ENCODE results near the gene TMEM141.
"Not testable (repeated sequence)": the region's sequence is repeated elsewhere in the genome, so short reads cannot be mapped to it uniquely, and the experiment has no call there.

The TMEM141 gene

GRCh38 chr9:136776947-136777346 is 14.2 kb upstream of the TMEM141 start:
- Histone ChIP-seq H2AFZ (ENCODE audit: low read length, unreplicated experiment) (no peak overlapping the region), H3K79me2 (ENCODE audit: control insufficient read depth, insufficient read depth, low read length, unreplicated experiment) (no peaks in the 10 kb centered on the region), H3K27me3 (ENCODE audit: insufficient read depth, low read length) (peaks cover 36% of the 10 kb centered on the region), H3K4me1 (ENCODE audit: control insufficient read depth, insufficient read depth, low read length, unreplicated experiment) (no peaks in the 10 kb centered on the region), H3K4me3 (ENCODE audit: low read depth, low read length) (no peak overlapping the region), H3K27ac (ENCODE audit: low read depth, low read length) (no peak overlapping the region), H3K36me3 (ENCODE audit: insufficient read depth, low read length) (no peaks in the 10 kb centered on the region)

- H3K4me1 ChIP-seq (ENCODE audit: control insufficient read depth, insufficient read depth, low read length, unreplicated experiment), result no peaks in the 10 kb centered on the region
- no peak overlapping the region for H3K27ac ChIP-seq (ENCODE audit: low read depth, low read length)
- H3K27me3 ChIP-seq (ENCODE audit: insufficient read depth, low read length), result peaks cover 36% of the 10 kb centered on the region
- no peaks in the 10 kb centered on the region for H3K36me3 ChIP-seq (ENCODE audit: insufficient read depth, low read length)
- no peak overlapping the region for H3K4me3 ChIP-seq (ENCODE audit: low read depth, low read length)
- H2AFZ ChIP-seq (ENCODE audit: low read length, unreplicated experiment), result no peak overlapping the region
- no peaks in the 10 kb centered on the region for H3K79me2 ChIP-seq (ENCODE audit: control insufficient read depth, insufficient read depth, low read length, unreplicated experiment)
Observed at GRCh38 chr9:136777359-136777758, 13.8 kb upstream of the TMEM141 start.

GRCh38 chr9:136779808-136780207 is 11.3 kb upstream of the TMEM141 start:
- Histone ChIP-seq H3K79me2 (ENCODE audit: control insufficient read depth, insufficient read depth, low read length, unreplicated experiment) (no peaks in the 10 kb centered on the region), H3K36me3 (ENCODE audit: insufficient read depth, low read length) (no peaks in the 10 kb centered on the region), H3K27ac (ENCODE audit: low read depth, low read length) (no peak overlapping the region), H3K4me3 (ENCODE audit: low read depth, low read length) (no peak overlapping the region), H2AFZ (ENCODE audit: low read length, unreplicated experiment) (no peak overlapping the region), H3K27me3 (ENCODE audit: insufficient read depth, low read length) (peaks cover 36% of the 10 kb centered on the region), H3K4me1 (ENCODE audit: control insufficient read depth, insufficient read depth, low read length, unreplicated experiment) (no peaks in the 10 kb centered on the region)

GRCh38 chr9:136782452-136782851 is 8.7 kb upstream of the TMEM141 start:
- no peaks in the 10 kb centered on the region for H3K4me1 ChIP-seq (ENCODE audit: control insufficient read depth, insufficient read depth, low read length, unreplicated experiment)
- H3K79me2 ChIP-seq (ENCODE audit: control insufficient read depth, insufficient read depth, low read length, unreplicated experiment), result no peaks in the 10 kb centered on the region
- H3K4me3 ChIP-seq (ENCODE audit: low read depth, low read length), result no peak overlapping the region
- no peaks in the 10 kb centered on the region for H3K36me3 ChIP-seq (ENCODE audit: insufficient read depth, low read length)
- H3K27ac ChIP-seq (ENCODE audit: low read depth, low read length), result no peak overlapping the region
- H2AFZ ChIP-seq (ENCODE audit: low read length, unreplicated experiment), result no peak overlapping the region
- H3K27me3 ChIP-seq (ENCODE audit: insufficient read depth, low read length), result peaks cover 27% of the 10 kb centered on the region

- H3K27ac ChIP-seq (ENCODE audit: low read depth, low read length), result no peak overlapping the region
- no peaks in the 10 kb centered on the region for H3K36me3 ChIP-seq (ENCODE audit: insufficient read depth, low read length)
- no peaks in the 10 kb centered on the region for H3K79me2 ChIP-seq (ENCODE audit: control insufficient read depth, insufficient read depth, low read length, unreplicated experiment)
- no peak overlapping the region for H2AFZ ChIP-seq (ENCODE audit: low read length, unreplicated experiment)
- H3K4me1 ChIP-seq (ENCODE audit: control insufficient read depth, insufficient read depth, low read length, unreplicated experiment), result peaks cover 4% of the 10 kb centered on the region
- no peak overlapping the region for H3K4me3 ChIP-seq (ENCODE audit: low read depth, low read length)
- peaks cover 8% of the 10 kb centered on the region; the same call in 1 of the 2 replicates for H3K27me3 ChIP-seq (ENCODE audit: insufficient read depth, low read length)
Observed at GRCh38 chr9:136784249-136784996, 6.7 kb upstream of the TMEM141 start.

- Histone ChIP-seq H3K4me3 (ENCODE audit: low read depth, low read length) (no peak overlapping the region), H3K27me3 (ENCODE audit: insufficient read depth, low read length) (0 out of 2 replicates have a peak, but pooled peaks cover 2% of the 10 kb centered on the region), H3K79me2 (ENCODE audit: control insufficient read depth, insufficient read depth, low read length, unreplicated experiment) (no peaks in the 10 kb centered on the region), H3K36me3 (ENCODE audit: insufficient read depth, low read length) (no peaks in the 10 kb centered on the region), H3K4me1 (ENCODE audit: control insufficient read depth, insufficient read depth, low read length, unreplicated experiment) (peaks cover 4% of the 10 kb centered on the region), H3K27ac (ENCODE audit: low read depth, low read length) (no peak overlapping the region), H2AFZ (ENCODE audit: low read length, unreplicated experiment) (no peak overlapping the region)
Observed at GRCh38 chr9:136784997-136785361, 6.2 kb upstream of the TMEM141 start.

- H3K4me1 ChIP-seq (ENCODE audit: control insufficient read depth, insufficient read depth, low read length, unreplicated experiment); H2AFZ ChIP-seq (ENCODE audit: low read length, unreplicated experiment); H3K27ac ChIP-seq (ENCODE audit: low read depth, low read length); H3K79me2 ChIP-seq (ENCODE audit: control insufficient read depth, insufficient read depth, low read length, unreplicated experiment); H3K36me3 ChIP-seq (ENCODE audit: insufficient read depth, low read length); H3K4me3 ChIP-seq (ENCODE audit: low read depth, low read length); H3K27me3 ChIP-seq (ENCODE audit: insufficient read depth, low read length): not testable (repeated sequence)
Observed at GRCh38 chr9:136785565-136786355, 5.4 kb upstream of the TMEM141 start.

- Histone ChIP-seq H3K4me1 (ENCODE audit: control insufficient read depth, insufficient read depth, low read length, unreplicated experiment) (peaks cover 9% of the 10 kb centered on the region), H3K27ac (ENCODE audit: low read depth, low read length) (no peak overlapping the region), H2AFZ (ENCODE audit: low read length, unreplicated experiment) (no peak overlapping the region)
Observed at GRCh38 chr9:136786451-136786850, 4.7 kb upstream of the TMEM141 start.

GRCh38 chr9:136786983-136787382 is 4.2 kb upstream of the TMEM141 start:
- not testable (repeated sequence) for H3K4me3 ChIP-seq (ENCODE audit: low read depth, low read length); H3K79me2 ChIP-seq (ENCODE audit: control insufficient read depth, insufficient read depth, low read length, unreplicated experiment); H3K27ac ChIP-seq (ENCODE audit: low read depth, low read length); H3K27me3 ChIP-seq (ENCODE audit: insufficient read depth, low read length); H2AFZ ChIP-seq (ENCODE audit: low read length, unreplicated experiment); H3K36me3 ChIP-seq (ENCODE audit: insufficient read depth, low read length)
- peaks cover 10% of the 10 kb centered on the region for H3K4me1 ChIP-seq (ENCODE audit: control insufficient read depth, insufficient read depth, low read length, unreplicated experiment)

More at GRCh38 chr9:136786451-136786850, 4.7 kb upstream of the TMEM141 start:
- Histone ChIP-seq H3K4me3 (ENCODE audit: low read depth, low read length) (no peak overlapping the region), H3K79me2 (ENCODE audit: control insufficient read depth, insufficient read depth, low read length, unreplicated experiment) (no peaks in the 10 kb centered on the region), H3K27me3 (ENCODE audit: insufficient read depth, low read length) (no peaks in the 10 kb centered on the region), H3K36me3 (ENCODE audit: insufficient read depth, low read length) (no peaks in the 10 kb centered on the region)

- peaks cover 9% of the 10 kb centered on the region for H3K79me2 ChIP-seq (ENCODE audit: control insufficient read depth, insufficient read depth, low read length, unreplicated experiment)
- no peaks in the 10 kb centered on the region for H3K27me3 ChIP-seq (ENCODE audit: insufficient read depth, low read length)
- H3K36me3 ChIP-seq (ENCODE audit: insufficient read depth, low read length), result no peaks in the 10 kb centered on the region
- H3K4me1 ChIP-seq (ENCODE audit: control insufficient read depth, insufficient read depth, low read length, unreplicated experiment), result peaks cover 13% of the 10 kb centered on the region
- peak overlapping the region; percentile 87 for H2AFZ ChIP-seq (ENCODE audit: low read length, unreplicated experiment)
- H3K27ac ChIP-seq (ENCODE audit: low read depth, low read length), result no peak overlapping the region
- peak overlapping the region; percentile 70 for H3K4me3 ChIP-seq (ENCODE audit: low read depth, low read length)
Observed at GRCh38 chr9:136787690-136788400, 3.3 kb upstream of the TMEM141 start.

All from ACC112 (cell line).